IPS-18a (cell line): Measurements from ENCODE around the gene RAI1.

Experiments used
- H3K27ac ChIP-seq: one replicate; pipeline ENCODE4 v1.5.1; 2013; ENCODE audit warnings: low read length
- H3K27me3 ChIP-seq: one replicate; pipeline ENCODE4 v1.6.1; 2013; ENCODE audit warnings: mild to moderate bottlenecking, low read length; ENCODE audit not compliant: control insufficient read depth, insufficient read depth
- H3K36me3 ChIP-seq: one replicate; pipeline ENCODE4 v1.6.1; 2013; ENCODE audit warnings: low read depth, low read length; ENCODE audit not compliant: control insufficient read depth
- H3K4me1 ChIP-seq: one replicate; pipeline ENCODE4 v1.6.1; 2013; ENCODE audit warnings: low read depth, low read length; ENCODE audit not compliant: control insufficient read depth
- H3K4me3 ChIP-seq: one replicate; pipeline ENCODE4 v1.5.1; 2013; ENCODE audit warnings: low read length
- H3K9ac ChIP-seq: one replicate; pipeline ENCODE4 v1.6.1; 2013; ENCODE audit warnings: mild to moderate bottlenecking, low read length, moderate library complexity
- H3K9me3 ChIP-seq: one replicate; pipeline ENCODE4 v1.6.1; 2013; ENCODE audit warnings: low read depth, low read length; ENCODE audit not compliant: control insufficient read depth

Gene RAI1

DNA sequence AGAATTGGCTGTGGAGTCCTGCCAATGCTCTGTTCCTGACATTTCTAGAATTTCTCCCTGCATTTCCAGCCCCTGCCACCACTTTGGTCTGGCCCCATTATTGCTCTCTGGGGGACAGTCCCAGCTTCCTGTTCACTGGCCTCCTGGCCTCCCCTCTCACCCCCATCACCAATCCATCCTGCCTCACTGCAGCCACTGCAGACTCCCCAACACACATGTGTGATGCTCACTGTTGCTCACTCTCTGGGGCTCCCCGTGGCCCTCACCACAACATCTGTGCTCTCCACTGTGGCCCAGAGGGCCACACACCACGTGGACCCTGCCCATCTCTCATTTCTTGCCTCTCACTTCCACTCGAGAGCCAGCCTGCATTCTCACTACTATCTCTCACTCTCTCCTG, 91.0 kb downstream of the RAI1 start:
- H3K27me3 ChIP-seq, result no peaks in the 10 kb centered on the region
- H3K36me3 ChIP-seq, result no peaks in the 10 kb centered on the region
- H3K9me3 ChIP-seq, result no peaks in the 10 kb centered on the region
- no peak overlapping the region for H3K4me3 ChIP-seq
- H3K9ac ChIP-seq, result no peak overlapping the region
- no peaks in the 10 kb centered on the region for H3K4me1 ChIP-seq
- H3K27ac ChIP-seq, result no peak overlapping the region

DNA sequence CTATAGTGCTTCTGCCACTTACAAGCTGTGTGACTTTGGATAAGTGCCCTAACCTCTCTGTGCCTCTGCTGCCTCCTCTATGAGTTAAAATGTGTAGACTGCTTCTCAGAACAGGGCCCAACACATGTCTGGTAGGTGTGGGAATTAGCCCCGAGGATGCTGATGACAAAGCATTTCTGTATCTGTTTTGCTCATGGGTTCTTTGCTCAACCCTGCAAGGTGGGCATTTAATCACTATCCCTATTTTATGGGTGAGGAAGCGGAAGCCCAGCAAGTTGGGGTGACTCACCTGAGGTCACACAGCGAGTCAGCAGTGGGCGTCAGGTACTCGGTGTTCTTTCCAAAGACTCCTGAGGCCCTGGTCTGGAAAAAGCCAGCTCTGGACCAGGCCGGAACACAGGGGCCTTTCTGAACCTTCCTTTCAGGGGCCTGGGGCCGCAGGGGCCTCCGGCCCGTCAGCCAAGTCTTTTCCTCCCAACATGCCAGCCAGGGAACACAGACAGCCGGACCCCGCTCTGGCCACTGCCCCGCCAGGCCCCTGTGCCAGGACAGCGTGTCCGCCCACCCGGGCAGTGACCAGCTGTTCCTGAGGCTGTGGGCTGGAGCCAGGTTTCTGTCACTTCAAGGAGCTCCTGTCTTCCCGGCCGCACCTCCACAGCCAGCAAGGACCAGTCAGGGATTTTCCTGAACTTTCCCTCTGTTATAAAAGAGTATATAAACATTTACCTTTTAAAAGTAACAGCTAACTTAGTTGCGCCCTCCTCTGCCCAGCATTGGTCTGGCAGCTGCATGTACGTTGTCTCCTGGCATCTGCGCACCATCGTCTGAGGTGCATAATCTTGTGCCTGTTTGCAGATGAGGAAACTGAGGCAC, 93.0 kb downstream of the RAI1 start:
- H3K9ac ChIP-seq, result no peak overlapping the region
- no peaks in the 10 kb centered on the region for H3K9me3 ChIP-seq
- H3K4me3 ChIP-seq, result no peak overlapping the region
- no peak overlapping the region for H3K27ac ChIP-seq
- H3K4me1 ChIP-seq, result peaks cover 9% of the 10 kb centered on the region
- H3K36me3 ChIP-seq, result no peaks in the 10 kb centered on the region
- no peaks in the 10 kb centered on the region for H3K27me3 ChIP-seq

DNA sequence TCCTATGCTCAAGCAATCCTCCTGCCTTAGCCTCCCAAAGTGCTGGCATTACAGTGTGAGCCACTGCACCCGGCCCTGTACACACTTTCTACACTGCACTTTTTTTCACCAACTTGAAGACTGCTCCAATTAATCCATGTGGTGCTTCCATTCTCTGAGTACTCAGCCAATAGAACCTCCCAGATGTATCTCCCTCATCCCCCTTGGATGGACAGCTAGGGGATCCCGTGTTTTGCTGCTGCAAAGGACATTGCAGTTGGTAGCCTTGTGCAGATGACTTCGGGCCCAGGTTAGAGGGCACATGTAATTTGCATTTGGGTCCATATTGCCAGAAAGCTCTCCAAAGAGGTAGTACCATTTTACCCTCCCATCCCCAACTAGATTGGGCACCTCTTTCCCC, 95.6 kb downstream of the RAI1 start:
- H3K36me3 ChIP-seq, result no peaks in the 10 kb centered on the region
- no peak overlapping the region for H3K9ac ChIP-seq
- peaks cover 26% of the 10 kb centered on the region for H3K4me1 ChIP-seq
- H3K4me3 ChIP-seq, result no peak overlapping the region
- peaks cover 5% of the 10 kb centered on the region for H3K27me3 ChIP-seq
- H3K9me3 ChIP-seq, result no peaks in the 10 kb centered on the region
- H3K27ac ChIP-seq, result no peak overlapping the region

DNA sequence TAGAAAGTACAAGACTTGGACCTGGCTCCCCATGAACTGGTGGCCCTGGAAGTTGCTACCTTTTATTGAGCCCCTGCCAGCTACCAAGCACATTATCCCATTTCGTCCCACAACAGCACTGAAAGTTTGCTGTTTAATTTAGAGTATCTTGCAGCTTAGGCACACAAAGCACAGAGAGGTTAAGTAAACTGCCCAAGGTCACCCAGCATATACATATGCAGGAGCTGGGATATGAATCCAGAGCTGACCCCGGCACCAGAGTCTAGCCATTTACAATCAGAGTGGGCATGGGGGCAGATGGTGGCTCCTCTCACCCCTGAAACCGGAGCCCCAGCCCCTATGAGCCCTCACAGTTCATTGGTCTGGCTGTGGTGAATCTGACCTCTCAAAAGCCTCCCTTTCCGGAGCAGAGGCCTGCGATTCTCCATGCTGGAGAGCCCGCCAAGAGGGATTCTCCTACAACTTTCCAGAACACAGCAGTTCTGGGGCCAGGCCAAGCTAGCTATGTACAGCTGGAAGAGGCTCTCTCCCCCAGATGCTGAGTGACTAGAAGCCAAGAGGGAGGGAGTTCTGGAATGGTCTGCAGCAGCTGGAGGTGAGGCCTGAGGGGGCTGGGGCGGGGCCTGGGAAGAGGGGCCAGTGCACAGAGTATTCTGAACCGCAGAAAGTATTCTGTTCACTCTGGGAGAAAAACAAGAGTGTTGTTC, 97.2 kb downstream of the RAI1 start:
- no peaks in the 10 kb centered on the region for H3K36me3 ChIP-seq
- no peak overlapping the region for H3K4me3 ChIP-seq
- no peak overlapping the region for H3K9ac ChIP-seq
- H3K9me3 ChIP-seq, result no peaks in the 10 kb centered on the region
- H3K4me1 ChIP-seq, result peaks cover 26% of the 10 kb centered on the region
- H3K27me3 ChIP-seq, result peaks cover 6% of the 10 kb centered on the region
- no peak overlapping the region for H3K27ac ChIP-seq

DNA sequence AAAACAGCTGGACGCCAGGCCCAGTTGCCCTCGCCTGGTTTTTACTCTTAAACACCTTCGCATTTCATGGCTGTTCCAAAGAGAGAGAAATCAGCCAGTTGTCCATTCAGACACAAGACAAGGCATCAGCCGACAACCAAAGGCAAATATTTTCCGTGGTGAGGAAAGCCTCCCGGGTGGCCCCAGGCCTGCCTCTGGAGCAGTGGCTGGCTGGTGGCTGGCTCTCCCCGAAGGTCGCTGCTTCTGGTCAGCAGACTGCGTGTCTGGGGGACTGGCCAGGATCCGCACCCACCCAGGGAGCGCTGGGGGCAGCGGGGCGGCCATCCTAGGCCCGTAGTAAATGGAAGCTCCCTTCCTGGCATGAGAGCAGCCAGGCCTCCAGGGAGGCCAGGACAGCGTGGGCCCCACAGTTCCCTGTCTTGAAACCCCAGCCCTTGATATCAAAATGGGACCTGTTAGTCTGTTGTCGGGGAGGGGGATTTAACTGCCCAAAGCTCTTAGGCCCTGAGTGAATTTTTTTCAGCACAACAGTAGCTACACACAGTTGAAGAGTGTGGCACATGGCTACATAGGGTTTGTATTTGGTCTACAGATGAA, 97.9 kb downstream of the RAI1 start:
- Histone ChIP-seq H3K9me3 (no peaks in the 10 kb centered on the region), H3K27ac (no peak overlapping the region), H3K9ac (no peak overlapping the region), H3K27me3 (peaks cover 6% of the 10 kb centered on the region), H3K4me1 (peaks cover 26% of the 10 kb centered on the region), H3K4me3 (no peak overlapping the region), H3K36me3 (no peaks in the 10 kb centered on the region)

DNA sequence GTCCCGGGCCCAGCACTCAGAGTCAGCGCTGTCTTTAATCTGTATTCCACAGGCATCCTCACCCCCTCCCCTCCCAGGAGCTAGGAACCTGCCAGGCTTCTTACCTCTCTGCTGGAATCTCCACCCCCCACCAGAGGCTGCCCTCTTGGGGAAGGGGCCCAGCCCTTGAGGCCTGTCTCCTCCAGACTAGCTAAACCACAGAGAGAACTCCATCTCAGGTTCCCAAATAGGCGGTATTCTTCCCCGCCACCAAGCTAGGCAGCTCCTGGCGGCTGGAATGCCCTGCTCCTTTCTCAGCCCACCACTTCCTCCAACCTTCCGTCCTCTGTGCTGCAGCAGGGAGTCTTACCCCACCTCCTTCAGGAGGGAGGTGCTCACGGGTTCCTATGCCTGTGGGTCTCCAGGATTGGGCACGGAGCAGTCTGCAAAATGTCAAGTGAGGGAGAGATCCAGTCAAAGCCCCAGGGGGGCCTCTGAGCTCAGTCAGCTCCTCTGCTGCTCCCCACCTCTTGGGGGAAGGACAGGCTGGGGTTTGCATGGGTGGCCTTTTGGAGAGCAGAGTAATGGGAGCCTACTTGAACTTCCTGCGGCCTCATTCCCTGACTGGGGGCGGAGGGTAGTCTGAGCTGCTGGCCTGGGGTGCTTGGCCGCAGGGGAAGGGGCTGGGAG, 99.8 kb downstream of the RAI1 start:
- Histone ChIP-seq H3K27me3 (peaks cover 25% of the 10 kb centered on the region), H3K4me1 (peaks cover 38% of the 10 kb centered on the region), H3K4me3 (peak overlapping the region; percentile 68), H3K9ac (peak overlapping the region; percentile 10), H3K36me3 (no peaks in the 10 kb centered on the region), H3K9me3 (no peaks in the 10 kb centered on the region), H3K27ac (no peak overlapping the region)

DNA sequence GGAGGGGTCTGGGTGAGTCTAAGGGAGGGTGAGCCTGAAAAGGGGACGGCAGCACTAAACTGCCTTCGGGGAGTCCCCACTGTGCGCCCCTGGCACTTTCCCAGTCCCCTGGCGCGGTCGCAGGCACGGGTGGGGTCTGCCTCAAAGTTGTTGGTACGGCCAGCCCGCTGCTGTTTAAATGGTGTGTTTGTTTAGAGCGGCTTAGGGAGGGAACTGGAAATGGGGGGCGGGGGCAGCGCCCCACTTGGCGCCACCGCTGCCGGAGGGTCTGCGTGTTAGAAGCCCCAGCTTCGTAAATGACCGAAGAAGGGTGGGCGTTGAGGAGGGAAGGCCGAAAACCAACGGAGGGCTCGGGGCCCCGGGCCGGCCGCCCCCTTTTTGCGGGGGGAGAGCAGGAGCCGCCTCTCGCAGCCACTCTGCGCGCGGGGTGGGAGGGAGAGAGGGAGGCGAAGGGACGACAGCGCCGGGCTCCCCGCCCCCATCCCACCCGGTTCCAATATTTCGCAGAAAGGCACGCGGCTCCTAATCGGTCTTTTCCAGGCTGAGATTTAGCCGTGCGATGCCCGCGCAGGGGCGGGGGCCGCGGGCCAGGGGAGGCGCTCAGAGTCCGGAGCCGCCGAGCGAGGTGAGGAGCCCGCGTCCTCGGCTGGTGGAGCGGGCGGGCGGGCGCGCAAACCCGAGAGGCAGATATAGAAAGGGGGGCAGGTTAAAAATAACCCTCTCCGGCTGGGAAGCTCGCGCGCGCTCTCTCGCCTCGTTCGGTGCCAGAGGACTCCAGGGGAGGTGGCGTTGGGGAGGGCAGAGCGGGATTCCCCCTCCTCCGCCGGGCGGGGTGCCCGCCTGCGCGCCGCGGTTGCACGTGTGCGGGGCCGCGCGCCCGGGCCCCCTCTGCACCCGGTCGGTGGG, 100.6 kb downstream of the RAI1 start:
- no peaks in the 10 kb centered on the region for H3K36me3 ChIP-seq
- H3K9me3 ChIP-seq, result no peaks in the 10 kb centered on the region
- peaks cover 38% of the 10 kb centered on the region for H3K4me1 ChIP-seq
- H3K27ac ChIP-seq, result no peak overlapping the region
- peaks cover 32% of the 10 kb centered on the region for H3K27me3 ChIP-seq
- H3K9ac ChIP-seq, result peak overlapping the region; percentile 15
- peak overlapping the region; percentile 68 for H3K4me3 ChIP-seq

DNA sequence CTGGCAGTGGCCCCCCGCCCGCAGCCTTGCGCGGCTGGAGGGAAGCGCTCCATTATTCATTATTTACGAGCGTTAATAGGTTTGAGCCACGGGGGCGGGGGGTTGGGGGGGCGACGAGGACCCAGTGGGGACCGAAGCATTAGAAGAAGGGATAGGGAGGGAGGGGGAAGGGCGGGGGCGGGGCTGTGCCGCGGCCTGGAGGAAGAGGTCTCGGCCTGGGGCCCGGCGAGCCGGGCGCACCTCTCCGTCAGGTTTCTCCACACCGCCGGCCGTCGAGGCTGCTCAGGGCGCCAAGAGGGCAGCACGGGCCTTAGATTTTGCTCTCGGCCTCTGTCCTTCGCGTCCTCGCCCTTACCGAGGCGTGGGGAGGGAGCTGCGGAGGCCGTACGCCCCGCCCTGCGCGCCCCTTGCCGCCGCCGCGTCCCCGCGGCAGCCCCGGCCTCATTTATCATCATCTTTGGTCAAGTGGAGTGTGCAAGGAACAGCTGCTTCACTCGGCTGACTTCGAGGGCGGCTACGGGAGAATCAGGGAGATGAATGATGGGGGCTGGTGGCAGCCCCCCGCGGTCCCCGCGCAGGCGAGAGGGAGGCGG, 101.4 kb downstream of the RAI1 start:
- peak overlapping the region; percentile 65 for H3K9ac ChIP-seq
- H3K36me3 ChIP-seq, result no peaks in the 10 kb centered on the region
- peaks cover 38% of the 10 kb centered on the region for H3K4me1 ChIP-seq
- no peak overlapping the region for H3K27ac ChIP-seq
- peaks cover 37% of the 10 kb centered on the region for H3K27me3 ChIP-seq
- H3K4me3 ChIP-seq, result peak overlapping the region; percentile 68
- H3K9me3 ChIP-seq, result no peaks in the 10 kb centered on the region

DNA sequence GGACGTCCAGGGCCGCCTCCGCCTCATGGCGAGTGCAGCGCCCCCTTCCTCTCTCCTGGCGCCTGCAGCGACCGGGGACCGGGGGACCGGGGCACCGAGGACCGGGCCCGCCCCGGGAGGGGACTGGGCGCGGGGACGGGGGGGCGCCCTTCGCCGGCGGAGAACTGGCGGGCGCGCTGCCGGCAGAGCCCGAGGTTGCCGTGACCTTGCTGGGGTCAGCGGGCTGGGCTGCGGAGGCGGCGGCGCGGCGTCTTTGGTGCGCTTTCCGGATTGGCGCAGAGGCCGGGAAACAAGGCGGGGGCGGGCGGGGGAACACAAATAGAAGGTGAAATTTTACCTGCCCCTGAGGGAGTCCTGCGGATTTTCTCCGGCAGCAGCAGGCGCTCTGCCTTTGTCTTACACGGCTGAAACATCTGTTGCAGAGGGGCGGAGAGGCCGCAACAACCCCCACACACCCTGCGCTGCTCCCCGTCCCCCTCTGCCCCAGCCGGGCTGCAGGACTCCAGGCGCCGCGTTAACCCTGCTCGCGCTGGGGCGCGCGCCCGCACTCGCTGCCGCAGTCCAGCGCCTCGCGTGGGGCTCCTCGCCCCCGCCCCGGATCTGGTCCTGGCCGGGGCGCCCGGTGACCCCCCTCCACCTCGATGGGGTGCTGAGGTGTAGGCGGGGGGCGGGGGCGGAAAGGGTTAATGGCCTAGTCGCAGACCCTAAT, 102.0 kb downstream of the RAI1 start:
- Histone ChIP-seq H3K9me3 (no peaks in the 10 kb centered on the region), H3K27me3 (peaks cover 37% of the 10 kb centered on the region), H3K9ac (peak overlapping the region; percentile 65), H3K36me3 (no peaks in the 10 kb centered on the region), H3K27ac (no peak overlapping the region), H3K4me1 (peaks cover 37% of the 10 kb centered on the region), H3K4me3 (peak overlapping the region; percentile 68)
